ENCODE data around the gene PPP2R5E.
A peak's percentile ranks its signal among the peaks of the same experiment; 100 is the strongest.

PPP2R5E gene

GRCh38 chr14:63475761-63476160 lies 67.4 kb downstream of the PPP2R5E start:
- H3K4me3 ChIP-seq (ENCODE audit: low read depth, low read length), result no peak overlapping the region
- DNase-seq (ENCODE audit: low read depth), result no peak

- H3K4me3 ChIP-seq (ENCODE audit: low read depth, low read length), result no peak overlapping the region
- DNase-seq (ENCODE audit: low read depth), result no peak
Observed at GRCh38 chr14:63474844-63475243, 68.3 kb downstream of the PPP2R5E start.

GRCh38 chr14:63474111-63474510 lies 69.1 kb downstream of the PPP2R5E start:
- H3K4me3 ChIP-seq (ENCODE audit: low read depth, low read length), result no peak overlapping the region
- no peak for DNase-seq (ENCODE audit: low read depth)

GRCh38 chr14:63472986-63473788 lies 70.0 kb downstream of the PPP2R5E start:
- DNase-seq (ENCODE audit: low read depth), result no peak

GRCh38 chr14:63470962-63471793 lies 72.0 kb downstream of the PPP2R5E start:
- peak; percentile 31 for DNase-seq (ENCODE audit: low read depth)
- H3K4me3 ChIP-seq (ENCODE audit: low read depth, low read length), result no peak overlapping the region

More at GRCh38 chr14:63472986-63473788, 70.0 kb downstream of the PPP2R5E start:
- no peak overlapping the region for H3K4me3 ChIP-seq (ENCODE audit: low read depth, low read length)

GRCh38 chr14:63468294-63468693 lies 74.9 kb downstream of the PPP2R5E start:
- no peak overlapping the region for H3K4me3 ChIP-seq (ENCODE audit: low read depth, low read length)
- DNase-seq (ENCODE audit: low read depth), result no peak

- no peak for DNase-seq (ENCODE audit: low read depth)
- H3K4me3 ChIP-seq (ENCODE audit: low read depth, low read length), result no peak overlapping the region
Observed at GRCh38 chr14:63467440-63468072, 75.6 kb downstream of the PPP2R5E start.

- no peak for DNase-seq (ENCODE audit: low read depth)
- H3K4me3 ChIP-seq (ENCODE audit: low read depth, low read length), result no peak overlapping the region
Observed at GRCh38 chr14:63465347-63465746, 77.8 kb downstream of the PPP2R5E start.

GRCh38 chr14:63460680-63461369 lies 82.4 kb downstream of the PPP2R5E start:
- no peak overlapping the region for H3K4me3 ChIP-seq (ENCODE audit: low read depth, low read length)
- no peak for DNase-seq (ENCODE audit: low read depth)

GRCh38 chr14:63459738-63460137 lies 83.4 kb downstream of the PPP2R5E start:
- DNase-seq (ENCODE audit: low read depth), result no peak
- H3K4me3 ChIP-seq (ENCODE audit: low read depth, low read length), result no peak overlapping the region

GRCh38 chr14:63457498-63457897 lies 85.7 kb downstream of the PPP2R5E start:
- DNase-seq (ENCODE audit: low read depth), result no peak
- no peak overlapping the region for H3K4me3 ChIP-seq (ENCODE audit: low read depth, low read length)

- H3K4me3 ChIP-seq (ENCODE audit: low read depth, low read length), result no peak overlapping the region
- DNase-seq (ENCODE audit: low read depth), result peak; percentile 27
Observed at GRCh38 chr14:63454863-63455622, 88.1 kb downstream of the PPP2R5E start.

GRCh38 chr14:63454436-63454835 lies 88.7 kb downstream of the PPP2R5E start:
- no peak for DNase-seq (ENCODE audit: low read depth)
- H3K4me3 ChIP-seq (ENCODE audit: low read depth, low read length), result no peak overlapping the region

- no peak for DNase-seq (ENCODE audit: low read depth)
- no peak overlapping the region for H3K4me3 ChIP-seq (ENCODE audit: low read depth, low read length)
Observed at GRCh38 chr14:63453443-63453936, 89.7 kb downstream of the PPP2R5E start.

- H3K4me3 ChIP-seq (ENCODE audit: low read depth, low read length), result no peak overlapping the region
- DNase-seq (ENCODE audit: low read depth), result no peak
Observed at GRCh38 chr14:63452796-63453195, 90.4 kb downstream of the PPP2R5E start.

GRCh38 chr14:63448841-63449240 lies 94.3 kb downstream of the PPP2R5E start:
- H3K4me3 ChIP-seq (ENCODE audit: low read depth, low read length), result no peak overlapping the region
- DNase-seq (ENCODE audit: low read depth), result no peak

- DNase-seq (ENCODE audit: low read depth), result no peak
- H3K4me3 ChIP-seq (ENCODE audit: low read depth, low read length), result no peak overlapping the region
Observed at GRCh38 chr14:63444588-63444987, 98.6 kb downstream of the PPP2R5E start.

- H3K4me3 ChIP-seq (ENCODE audit: low read depth, low read length), result no peak overlapping the region
- DNase-seq (ENCODE audit: low read depth), result no peak
Observed at GRCh38 chr14:63443988-63444387, 99.2 kb downstream of the PPP2R5E start.

- no peak for DNase-seq (ENCODE audit: low read depth)
- no peak overlapping the region for H3K4me3 ChIP-seq (ENCODE audit: low read depth, low read length)
Observed at GRCh38 chr14:63443361-63443760, 99.8 kb downstream of the PPP2R5E start.

Data from skeletal muscle cell (primary cell).